PC-3 (cell line): ENCODE results near the gene PYGO2. TPM values are rescaled to one million over a fixed set of nuclear protein-coding genes. Genes with fewer than 3 reads are reported as not detected.

ENCODE experiments used
- ATAC-seq: fragments of 200-7000 bp; cut with Tn5 transposase; 2 replicates; pipeline ENCODE4 v1.9.1; 2020; ENCODE audit warnings: mild to moderate bottlenecking, moderate library complexity
- BruUV-seq: library from RNA; stranded (reverse); fragments of 400-500 nt; replicated peaks from 2 replicates; lab custom pipeline; 2021; lab: Mats Ljungman, UMichigan
- CTCF ChIA-PET: fragments of 300-600 bp; sonication (Branson Sonifier 250); formaldehyde crosslinking; loops from one replicate; lab custom pipeline; 2022; ENCODE audit warnings: antibody characterized with exemption; lab: Charles Lee
- POLR2A ChIA-PET: fragments of 300-600 bp; sonication (Branson Sonifier 250); formaldehyde crosslinking; loops from one replicate; lab custom pipeline; 2022; ENCODE audit warnings: antibody characterized with exemption; ENCODE audit not compliant: unreplicated experiment; lab: Charles Lee
- DNase-seq: peaks from one replicate; pipeline ENCODE4 v3.0.0-alpha.2; 2015
- H2AFZ ChIP-seq: fragments of 300-600 bp; sonication (generic); 2 replicates; pipeline ENCODE4 v1.6.0; 2016; ENCODE audit warnings: antibody characterized with exemption, low read length
- H3F3A ChIP-seq: fragments of 300-600 bp; sonication (generic); one replicate; pipeline ENCODE4 v1.6.0; 2017; ENCODE audit warnings: antibody characterized with exemption, low read length, control low read depth, mild to moderate bottlenecking; ENCODE audit not compliant: unreplicated experiment
- H3K27ac ChIP-seq: fragments of 300-600 bp; sonication (generic); 2 replicates; pipeline ENCODE4 v1.5.1; 2016; ENCODE audit warnings: mild to moderate bottlenecking, low read length
- H3K27me3 ChIP-seq: fragments of 300-600 bp; sonication (generic); 2 replicates; pipeline ENCODE4 v1.6.1; 2016; ENCODE audit warnings: low read length, mixed read lengths
- H3K36me3 ChIP-seq: fragments of 300-600 bp; sonication (generic); 2 replicates; pipeline ENCODE4 v1.6.1; 2016; ENCODE audit warnings: low read depth, mixed run types, low read length, mixed read lengths
- H3K4me1 ChIP-seq: fragments of 300-600 bp; sonication (generic); 2 replicates; pipeline ENCODE4 v1.5.1; 2016; ENCODE audit warnings: low read length; ENCODE audit not compliant: insufficient read depth
- H3K4me2 ChIP-seq: fragments of 300-600 bp; sonication (generic); 2 replicates; pipeline ENCODE4 v1.6.0; 2016; ENCODE audit warnings: low read length
- H3K4me3 ChIP-seq: fragments of 300-600 bp; sonication (generic); 2 replicates; pipeline ENCODE4 v1.5.1; 2016; ENCODE audit warnings: mild to moderate bottlenecking, low read length, mixed read lengths
- H3K79me2 ChIP-seq: fragments of 300-600 bp; sonication (generic); 2 replicates; pipeline ENCODE4 v1.6.1; 2017; ENCODE audit warnings: low read length, mixed read lengths
- H3K9ac ChIP-seq: fragments of 300-600 bp; sonication (generic); 2 replicates; pipeline ENCODE4 v1.6.0; 2016; ENCODE audit warnings: mild to moderate bottlenecking, low read length
- H3K9me2 ChIP-seq: fragments of 300-600 bp; sonication (generic); replicated peaks from 2 replicates; pipeline ENCODE4 v1.6.1; 2016; ENCODE audit warnings: mixed run types, low read length, mixed read lengths
- H3K9me3 ChIP-seq: fragments of 300-600 bp; sonication (generic); 2 replicates; pipeline ENCODE4 v1.6.1; 2016; ENCODE audit warnings: low read length, mixed read lengths
- H4K20me1 ChIP-seq: fragments of 300-600 bp; sonication (generic); 2 replicates; pipeline ENCODE4 v1.6.1; 2016; ENCODE audit warnings: low read length, mixed read lengths
- CTCF ChIP-seq: fragments of 300-600 bp; sonication (generic); conservative IDR thresholded peaks from 2 replicates; pipeline ENCODE4 v1.5.1; 2017; ENCODE audit warnings: antibody characterized with exemption, low read depth, mild to moderate bottlenecking, low read length
- EZH2 ChIP-seq: fragments of 300-600 bp; sonication (generic); IDR thresholded peaks from one replicate; pipeline ENCODE4 v1.6.1; 2017; ENCODE audit warnings: antibody characterized with exemption, mild to moderate bottlenecking, low read length; ENCODE audit not compliant: unreplicated experiment
- EZH2phosphoT487 ChIP-seq: fragments of 300-600 bp; sonication (generic); IDR thresholded peaks from 2 replicates; pipeline ENCODE4 v1.6.1; 2018; ENCODE audit warnings: mild to moderate bottlenecking, antibody characterized with exemption, low read length, borderline replicate concordance
- intact Hi-C: fragments of 100-400 bp; cut with micrococcal nuclease; formaldehyde crosslinking; loops from 2 replicates; pipeline ENCODE4 v1.9.0; 2023
- total RNA-seq: library from RNA; depleted of rRNA; stranded (reverse); fragments of >200 nt; gene quantifications from 2 replicates; pipeline ENCODE4 v1.2.3, GENCODE V29; 2014

Gene PYGO2
- total RNA-seq, 1 experiment from 2014 or later, result 41.7 TPM

- Histone ChIP-seq H3K9me3 (no peaks in the 10 kb centered on the region), H3K79me2 (peaks cover 11% of the 10 kb centered on the region), H3K4me3 (peak overlapping the region; percentile 69), H3K9me2 (no peaks in the 10 kb centered on the region), H3K27me3 (no peaks in the 10 kb centered on the region), H3F3A (no peaks in the 10 kb centered on the region), H3K9ac (peak overlapping the region; percentile 35; the same call in 1 of the 2 replicates), H3K4me2 (peak overlapping the region; percentile 89), H3K27ac (0 out of 2 replicates have a peak overlapping the region, but pooled peaks have one; percentile 8), H3K36me3 (peaks cover 8% of the 10 kb centered on the region; the same call in 1 of the 2 replicates), H2AFZ (peak overlapping the region; percentile 64; the same call in 1 of the 2 replicates), H4K20me1 (no peaks in the 10 kb centered on the region), H3K4me1 (peaks cover 14% of the 10 kb centered on the region)
- POLR2A ChIA-PET, result interaction anchor here (0.7 to 1.3 kb wide), 5 partner anchors 16 to 27 kb away, joined by 3 to 26 read pairs (median 5); no protein-coding TSS in a partner anchor
- ATAC-seq, result no peak
- no peak for DNase-seq
- BruUV-seq, result no TSS peak
- no peak for TF ChIP-seq CTCF
- TF ChIP-seq EZH2, result no peak
- no peak for TF ChIP-seq EZH2phosphoT487
- CTCF ChIA-PET, result interaction anchor here (0.6 to 1.5 kb wide), 6 partner anchors 11 to 288 kb away, joined by 3 to 9 read pairs (median 7); partner anchors contain the start of gene LENEP
- intact Hi-C loops, result no loop called here
These were observed 6.4 kb downstream of the PYGO2 start for GRCh38 chr1:154955039-154955717.

GRCh38 chr1:154954541-154954940 is 7.0 kb downstream of the PYGO2 start:
- Histone ChIP-seq H3K4me2 (no peak overlapping the region), H3K9ac (no peak overlapping the region), H3K79me2 (peaks cover 5% of the 10 kb centered on the region), H3K4me3 (no peak overlapping the region), H3K4me1 (peaks cover 13% of the 10 kb centered on the region), H4K20me1 (no peaks in the 10 kb centered on the region), H2AFZ (no peak overlapping the region), H3K9me2 (no peaks in the 10 kb centered on the region), H3K9me3 (no peaks in the 10 kb centered on the region), H3K27me3 (no peaks in the 10 kb centered on the region), H3K27ac (no peak overlapping the region), H3K36me3 (peaks cover 8% of the 10 kb centered on the region; the same call in 1 of the 2 replicates), H3F3A (no peaks in the 10 kb centered on the region)
- intact Hi-C loops, result no loop called here
- ChIA-PET CTCF (interaction anchor here (0.6 kb wide), 1 partner anchor 287 kb away, joined by 3 read pairs; no protein-coding TSS in a partner anchor), POLR2A (interaction anchor here (1.3 kb wide), 1 partner anchor 19 kb away, joined by 26 read pairs; no protein-coding TSS in a partner anchor)
- no peak for DNase-seq
- no peak for ATAC-seq
- BruUV-seq, result no TSS peak
- no peak for TF ChIP-seq CTCF
- no peak for TF ChIP-seq EZH2phosphoT487
- TF ChIP-seq EZH2, result no peak

- H3K79me2 ChIP-seq, result no peaks in the 10 kb centered on the region
- H3K4me2 ChIP-seq, result no peak overlapping the region
- no peaks in the 10 kb centered on the region for H3K9me3 ChIP-seq
- no peak overlapping the region for H3K27ac ChIP-seq
- intact Hi-C loops, result no loop called here
- H3K4me1 ChIP-seq, result peaks cover 13% of the 10 kb centered on the region
- no peak overlapping the region for H2AFZ ChIP-seq
- no peak for ATAC-seq
- no peak overlapping the region for H3K4me3 ChIP-seq
- ChIA-PET POLR2A (no interaction called here), CTCF (no interaction called here)
- no TSS peak for BruUV-seq
- no peak for DNase-seq
- 0 out of 2 replicates have a peak, but pooled peaks cover 2% of the 10 kb centered on the region for H3K36me3 ChIP-seq
- H3K27me3 ChIP-seq, result no peaks in the 10 kb centered on the region
- H3K9ac ChIP-seq, result no peak overlapping the region
- no peaks in the 10 kb centered on the region for H3F3A ChIP-seq
- H4K20me1 ChIP-seq, result no peaks in the 10 kb centered on the region
- TF ChIP-seq EZH2, result no peak
- H3K9me2 ChIP-seq, result no peaks in the 10 kb centered on the region
These were observed 8.0 kb downstream of the PYGO2 start for GRCh38 chr1:154953611-154954038.
